ENCODE measurements around the gene TAF4.

The TAF4 gene

GRCh38 chr20:61927193-61927825, 138.4 kb downstream of the TAF4 start:
- no peak for FAIRE-seq

DNA sequence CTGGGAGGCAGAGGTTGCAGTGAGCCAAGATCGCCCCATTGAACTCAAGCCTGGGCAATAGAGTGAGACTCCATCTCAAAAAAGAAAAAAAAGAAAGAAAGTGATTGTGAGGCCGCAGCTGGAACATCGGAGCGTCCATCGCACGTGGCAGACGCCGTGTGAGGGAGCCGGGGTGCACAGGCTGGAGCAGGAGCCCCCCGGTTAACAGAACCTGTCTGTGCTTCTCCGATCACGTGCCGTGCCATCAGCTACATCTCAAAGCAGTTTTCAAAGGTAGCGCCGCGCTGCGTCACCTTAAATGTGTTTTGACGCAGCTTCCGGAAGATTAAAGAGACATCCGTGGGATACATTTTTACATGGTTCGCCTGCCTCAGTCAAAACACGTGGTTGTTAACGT, 138.9 kb downstream of the TAF4 start:
- FAIRE-seq: no peak

DNA sequence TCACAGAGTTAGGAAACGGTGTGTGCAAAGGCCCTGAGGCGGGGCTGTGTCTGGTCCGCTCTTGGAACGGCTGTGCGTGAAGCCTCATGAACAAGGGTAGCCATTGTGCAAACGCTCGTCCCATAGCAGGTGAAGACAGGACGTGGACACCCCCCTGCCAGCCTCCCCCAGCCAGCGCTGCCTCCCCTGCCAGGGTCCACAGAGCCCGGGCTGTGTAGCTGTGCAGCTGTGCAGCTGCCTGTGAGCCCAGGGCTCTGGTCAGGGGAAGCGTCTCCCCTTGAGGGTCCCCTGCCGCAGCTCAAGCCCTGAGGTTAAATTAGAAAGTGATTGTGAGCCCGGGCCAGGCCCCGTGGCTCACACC, 139.4 kb downstream of the TAF4 start:
- FAIRE-seq: no peak

DNA sequence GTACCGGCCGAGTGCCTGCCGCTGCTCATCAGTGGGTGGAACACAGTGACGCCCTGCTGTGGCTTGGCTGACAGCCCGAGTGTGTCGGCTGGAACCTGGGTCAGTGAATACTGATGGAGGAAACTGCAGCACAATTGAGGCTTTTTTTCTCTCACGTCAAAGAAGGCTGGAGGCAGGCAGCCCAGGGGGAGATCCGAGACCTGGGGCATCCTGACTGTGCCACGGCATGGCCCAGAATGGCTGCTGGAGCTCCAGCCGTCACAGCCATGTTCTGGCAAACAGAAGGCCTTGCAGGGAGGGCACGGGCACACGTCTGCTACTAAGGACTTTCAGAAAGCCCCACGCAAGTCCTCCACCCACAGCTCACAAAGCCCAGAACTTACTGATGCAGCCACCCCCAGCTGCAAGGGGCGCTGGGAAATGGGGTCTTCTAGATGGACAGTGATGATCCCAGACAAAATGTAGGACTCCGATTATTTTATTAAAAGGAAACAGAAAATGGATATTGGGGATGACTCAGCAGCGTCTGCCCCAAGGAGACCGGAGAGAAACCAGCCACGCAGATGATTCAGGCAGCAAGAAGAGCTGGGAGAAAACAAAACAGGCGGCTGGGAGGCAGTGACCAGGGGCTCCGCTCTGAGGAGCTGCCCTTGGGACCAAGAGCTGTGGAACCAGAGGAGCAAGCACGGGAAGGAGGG, 140.0 kb downstream of the TAF4 start:
- no peak for FAIRE-seq

GRCh38 chr20:61924858-61925554, 140.7 kb downstream of the TAF4 start:
- FAIRE-seq: no peak
